Measurements from ENCODE around the gene KRTAP4-5. TPM values are rescaled to one million over a fixed set of nuclear protein-coding genes. Genes with fewer than 3 reads are reported as not detected.
"Not testable (repeated sequence)": the region's sequence is repeated elsewhere in the genome, so short reads cannot be mapped to it uniquely, and the experiment has no call there.

Gene KRTAP4-5
- polyA plus RNA-seq, 2 donors, result not detected

- Histone ChIP-seq H3K4me3 (ENCODE audit: low read depth in 1 of 2, low read length in 2 of 2) (no peak overlapping the region), H3K4me1 (ENCODE audit: control insufficient read depth in 2 of 2, insufficient read depth in 2 of 2, low read length in 1 of 2) (no peaks in the 10 kb centered on the region), H3K36me3 (ENCODE audit: control insufficient read depth in 2 of 2, insufficient read depth in 2 of 2, low read length in 1 of 2) (no peaks in the 10 kb centered on the region), H3K27ac (ENCODE audit: low read depth in 2 of 2, low read length in 1 of 2) (no peak overlapping the region), H3K9me3 (ENCODE audit: control insufficient read depth in 2 of 2, insufficient read depth in 1 of 2, low read depth in 1 of 2, low read length in 1 of 2) (no peaks in the 10 kb centered on the region), H3K27me3 (ENCODE audit: control insufficient read depth in 1 of 2, insufficient read depth in 2 of 2, low read length in 2 of 2) (no peaks in the 10 kb centered on the region)
- WGBS, 2 donors, result 76 to 81% methylated on average over 4 of the region's 4 CpGs
These were observed 30.9 kb downstream of the KRTAP4-5 start for GRCh38 chr17:41118721-41119120.

- H3K27me3 ChIP-seq (ENCODE audit: control insufficient read depth in 1 of 2, insufficient read depth in 2 of 2, low read length in 2 of 2); H3K27ac ChIP-seq (ENCODE audit: low read depth in 2 of 2, low read length in 1 of 2); H3K9me3 ChIP-seq (ENCODE audit: control insufficient read depth in 2 of 2, insufficient read depth in 1 of 2, low read depth in 1 of 2, low read length in 1 of 2); H3K36me3 ChIP-seq (ENCODE audit: control insufficient read depth in 2 of 2, insufficient read depth in 2 of 2, low read length in 1 of 2); H3K4me1 ChIP-seq (ENCODE audit: control insufficient read depth in 2 of 2, insufficient read depth in 2 of 2, low read length in 1 of 2); H3K4me3 ChIP-seq (ENCODE audit: low read depth in 1 of 2, low read length in 2 of 2): not testable (repeated sequence)
- WGBS, 2 donors, result 77 to 84% methylated on average over 9 to 10 of the region's 10 CpGs
These were observed 31.7 kb downstream of the KRTAP4-5 start, which contains the start of gene KRTAP4-11 for GRCh38 chr17:41117846-41118386. Gene KRTAP4-11, minus strand, starts transcription at chr17:41118373. Its CDS starts 58 bp downstream, at chr17:41118315.

GRCh38 chr17:41116297-41116696 is 33.3 kb downstream of the KRTAP4-5 start:
- Histone ChIP-seq H3K4me3 (ENCODE audit: low read depth in 1 of 2, low read length in 2 of 2) (no peak overlapping the region), H3K36me3 (ENCODE audit: control insufficient read depth in 2 of 2, insufficient read depth in 2 of 2, low read length in 1 of 2) (no peaks in the 10 kb centered on the region), H3K27ac (ENCODE audit: low read depth in 2 of 2, low read length in 1 of 2) (no peak overlapping the region), H3K27me3 (ENCODE audit: control insufficient read depth in 1 of 2, insufficient read depth in 2 of 2, low read length in 2 of 2) (no peaks in the 10 kb centered on the region), H3K9me3 (ENCODE audit: control insufficient read depth in 2 of 2, insufficient read depth in 1 of 2, low read depth in 1 of 2, low read length in 1 of 2) (no peaks in the 10 kb centered on the region), H3K4me1 (ENCODE audit: control insufficient read depth in 2 of 2, insufficient read depth in 2 of 2, low read length in 1 of 2) (no peaks in the 10 kb centered on the region)
- WGBS, 2 donors, result 54 to 67% methylated on average over 5 of the region's 5 CpGs

GRCh38 chr17:41111151-41111885 is 38.3 kb downstream of the KRTAP4-5 start:
- WGBS, 2 donors, result 78 to 81% methylated on average over 2 of the region's 2 CpGs
- no peaks in the 10 kb centered on the region for H3K9me3 ChIP-seq (ENCODE audit: control insufficient read depth in 2 of 2, insufficient read depth in 1 of 2, low read depth in 1 of 2, low read length in 1 of 2)

GRCh38 chr17:41108728-41109386 is 40.8 kb downstream of the KRTAP4-5 start:
- not testable (repeated sequence) for H3K9me3 ChIP-seq (ENCODE audit: control insufficient read depth in 2 of 2, insufficient read depth in 1 of 2, low read depth in 1 of 2, low read length in 1 of 2); H3K4me3 ChIP-seq (ENCODE audit: low read depth in 1 of 2, low read length in 2 of 2); H3K4me1 ChIP-seq (ENCODE audit: control insufficient read depth in 2 of 2, insufficient read depth in 2 of 2, low read length in 1 of 2); H3K27me3 ChIP-seq (ENCODE audit: control insufficient read depth in 1 of 2, insufficient read depth in 2 of 2, low read length in 2 of 2); H3K27ac ChIP-seq (ENCODE audit: low read depth in 2 of 2, low read length in 1 of 2); H3K36me3 ChIP-seq (ENCODE audit: control insufficient read depth in 2 of 2, insufficient read depth in 2 of 2, low read length in 1 of 2)
- WGBS, 2 donors, result 6 to 19% methylated on average over 1 of the region's 1 CpG

More at GRCh38 chr17:41111151-41111885, 38.3 kb downstream of the KRTAP4-5 start:
- no peaks in the 10 kb centered on the region for H3K36me3 ChIP-seq (ENCODE audit: control insufficient read depth in 2 of 2, insufficient read depth in 2 of 2, low read length in 1 of 2)
- H3K27me3 ChIP-seq (ENCODE audit: control insufficient read depth in 1 of 2, insufficient read depth in 2 of 2, low read length in 2 of 2), result no peaks in the 10 kb centered on the region
- no peak overlapping the region for H3K27ac ChIP-seq (ENCODE audit: low read depth in 2 of 2, low read length in 1 of 2)
- H3K4me1 ChIP-seq (ENCODE audit: control insufficient read depth in 2 of 2, insufficient read depth in 2 of 2, low read length in 1 of 2), result no peaks in the 10 kb centered on the region
- H3K4me3 ChIP-seq (ENCODE audit: low read depth in 1 of 2, low read length in 2 of 2), result no peak overlapping the region

GRCh38 chr17:41107941-41108450 is 41.6 kb downstream of the KRTAP4-5 start:
- Histone ChIP-seq H3K4me3 (ENCODE audit: low read depth in 1 of 2, low read length in 2 of 2) (no peak overlapping the region), H3K36me3 (ENCODE audit: control insufficient read depth in 2 of 2, insufficient read depth in 2 of 2, low read length in 1 of 2) (no peaks in the 10 kb centered on the region)
- 58 to 79% methylated on average over 1 of the region's 1 CpG for WGBS, 2 donors

GRCh38 chr17:41105347-41105746 is 44.3 kb downstream of the KRTAP4-5 start, which contains the start of gene KRTAP4-9:
Gene KRTAP4-9, plus strand, starts transcription at chr17:41105389. Its CDS starts 0 bp downstream, at chr17:41105389.
- H3K36me3 ChIP-seq (ENCODE audit: control insufficient read depth in 2 of 2, insufficient read depth in 2 of 2, low read length in 1 of 2); H3K27ac ChIP-seq (ENCODE audit: low read depth in 2 of 2, low read length in 1 of 2); H3K4me1 ChIP-seq (ENCODE audit: control insufficient read depth in 2 of 2, insufficient read depth in 2 of 2, low read length in 1 of 2); H3K27me3 ChIP-seq (ENCODE audit: control insufficient read depth in 1 of 2, insufficient read depth in 2 of 2, low read length in 2 of 2); H3K4me3 ChIP-seq (ENCODE audit: low read depth in 1 of 2, low read length in 2 of 2); H3K9me3 ChIP-seq (ENCODE audit: control insufficient read depth in 2 of 2, insufficient read depth in 1 of 2, low read depth in 1 of 2, low read length in 1 of 2): not testable (repeated sequence)
- WGBS, 2 donors, result 76 to 78% methylated on average over 9 to 10 of the region's 10 CpGs

More at GRCh38 chr17:41107941-41108450, 41.6 kb downstream of the KRTAP4-5 start:
- Histone ChIP-seq H3K9me3 (ENCODE audit: control insufficient read depth in 2 of 2, insufficient read depth in 1 of 2, low read depth in 1 of 2, low read length in 1 of 2) (no peaks in the 10 kb centered on the region), H3K27ac (ENCODE audit: low read depth in 2 of 2, low read length in 1 of 2) (no peak overlapping the region), H3K4me1 (ENCODE audit: control insufficient read depth in 2 of 2, insufficient read depth in 2 of 2, low read length in 1 of 2) (no peaks in the 10 kb centered on the region), H3K27me3 (ENCODE audit: control insufficient read depth in 1 of 2, insufficient read depth in 2 of 2, low read length in 2 of 2) (no peaks in the 10 kb centered on the region)

GRCh38 chr17:41104386-41105038 is 45.1 kb downstream of the KRTAP4-5 start:
- not testable (repeated sequence) for H3K27ac ChIP-seq (ENCODE audit: low read depth in 2 of 2, low read length in 1 of 2); H3K9me3 ChIP-seq (ENCODE audit: control insufficient read depth in 2 of 2, insufficient read depth in 1 of 2, low read depth in 1 of 2, low read length in 1 of 2); H3K27me3 ChIP-seq (ENCODE audit: control insufficient read depth in 1 of 2, insufficient read depth in 2 of 2, low read length in 2 of 2); H3K4me1 ChIP-seq (ENCODE audit: control insufficient read depth in 2 of 2, insufficient read depth in 2 of 2, low read length in 1 of 2); H3K36me3 ChIP-seq (ENCODE audit: control insufficient read depth in 2 of 2, insufficient read depth in 2 of 2, low read length in 1 of 2); H3K4me3 ChIP-seq (ENCODE audit: low read depth in 1 of 2, low read length in 2 of 2)
- WGBS, 2 donors, result 66 to 69% methylated on average over 2 of the region's 2 CpGs

GRCh38 chr17:41103896-41104295 is 45.7 kb downstream of the KRTAP4-5 start:
- Histone ChIP-seq H3K4me1 (ENCODE audit: control insufficient read depth in 2 of 2, insufficient read depth in 2 of 2, low read length in 1 of 2) (no peaks in the 10 kb centered on the region), H3K4me3 (ENCODE audit: low read depth in 1 of 2, low read length in 2 of 2) (no peak overlapping the region), H3K27ac (ENCODE audit: low read depth in 2 of 2, low read length in 1 of 2) (no peak overlapping the region), H3K36me3 (ENCODE audit: control insufficient read depth in 2 of 2, insufficient read depth in 2 of 2, low read length in 1 of 2) (no peaks in the 10 kb centered on the region), H3K9me3 (ENCODE audit: control insufficient read depth in 2 of 2, insufficient read depth in 1 of 2, low read depth in 1 of 2, low read length in 1 of 2) (no peaks in the 10 kb centered on the region), H3K27me3 (ENCODE audit: control insufficient read depth in 1 of 2, insufficient read depth in 2 of 2, low read length in 2 of 2) (no peaks in the 10 kb centered on the region)
- WGBS, 2 donors, result 76 to 83% methylated on average over 1 of the region's 1 CpG
